Measurements from ENCODE around the gene CSNK1E. TPM values are rescaled to one million over a fixed set of nuclear protein-coding genes. Genes with fewer than 3 reads are reported as not detected.

Gene CSNK1E
- total RNA-seq, 1 experiment from 2014 or later, result 196 TPM

GRCh38 chr22:38295863-38296262 is 21.4 kb downstream of the CSNK1E start:
- Histone ChIP-seq H3K27ac (ENCODE audit: low read depth, low read length, poor library complexity, severe bottlenecking) (no peak overlapping the region), H3K27me3 (replicated peaks; ENCODE audit: insufficient read depth, low read depth, low read length, poor library complexity) (no peaks in the 10 kb centered on the region), H3K9me3 (ENCODE audit: low read depth, low read length, poor library complexity, severe bottlenecking) (no peaks in the 10 kb centered on the region), H3K4me1 (ENCODE audit: insufficient read depth, low read length, poor library complexity, severe bottlenecking) (no peaks in the 10 kb centered on the region), H3K4me3 (ENCODE audit: low read depth, low read length, poor library complexity, severe bottlenecking) (no peak overlapping the region), H3K36me3 (ENCODE audit: insufficient read depth, low read length, poor library complexity, severe bottlenecking) (peaks cover 89% of the 10 kb centered on the region)
- CTCF ChIA-PET, result no interaction called here
- POLR2A ChIA-PET (ENCODE audit: low non-redundant PET), result no interaction called here
- TF ChIP-seq EZH2 (IDR thresholded peaks at IDR 0.05; ENCODE audit: borderline replicate concordance, low read depth, low read length, poor library complexity, severe bottlenecking) (no peak), CTCF (conservative IDR thresholded peaks at IDR 0.05; ENCODE audit: low read depth, low read length) (no peak)
- BruUV-seq (replicated peaks), result no TSS peak
- no peak for DNase-seq (ENCODE audit: low spot score)
- intact Hi-C loops (cut with micrococcal nuclease; ENCODE audit: unreplicated experiment), result loop anchor here (5.0 kb wide), 1 partner anchor 56 kb away; no protein-coding TSS in a partner anchor

- CTCF ChIA-PET, result no interaction called here
- no peaks in the 10 kb centered on the region for H3K9me3 ChIP-seq (ENCODE audit: low read depth, low read length, poor library complexity, severe bottlenecking)
- H3K4me1 ChIP-seq (ENCODE audit: insufficient read depth, low read length, poor library complexity, severe bottlenecking), result no peaks in the 10 kb centered on the region
- POLR2A ChIA-PET (ENCODE audit: low non-redundant PET), result no interaction called here
- intact Hi-C loops (cut with micrococcal nuclease; ENCODE audit: unreplicated experiment), result loop anchor here (5.0 kb wide), 1 partner anchor 57 kb away; no protein-coding TSS in a partner anchor
- no peaks in the 10 kb centered on the region for H3K27me3 ChIP-seq (replicated peaks; ENCODE audit: insufficient read depth, low read depth, low read length, poor library complexity)
- no peak overlapping the region for H3K27ac ChIP-seq (ENCODE audit: low read depth, low read length, poor library complexity, severe bottlenecking)
- no TSS peak for BruUV-seq (replicated peaks)
- H3K36me3 ChIP-seq (ENCODE audit: insufficient read depth, low read length, poor library complexity, severe bottlenecking), result peaks cover 86% of the 10 kb centered on the region
- DNase-seq (ENCODE audit: low spot score), result no peak
- H3K4me3 ChIP-seq (ENCODE audit: low read depth, low read length, poor library complexity, severe bottlenecking), result no peak overlapping the region
- TF ChIP-seq CTCF (conservative IDR thresholded peaks at IDR 0.05; ENCODE audit: low read depth, low read length), result no peak
- no peak for TF ChIP-seq EZH2 (IDR thresholded peaks at IDR 0.05; ENCODE audit: borderline replicate concordance, low read depth, low read length, poor library complexity, severe bottlenecking)
Measured at GRCh38 chr22:38295339-38295738, 21.9 kb downstream of the CSNK1E start.

GRCh38 chr22:38294193-38294592 is 23.0 kb downstream of the CSNK1E start:
- Histone ChIP-seq H3K4me1 (ENCODE audit: insufficient read depth, low read length, poor library complexity, severe bottlenecking) (no peaks in the 10 kb centered on the region), H3K4me3 (ENCODE audit: low read depth, low read length, poor library complexity, severe bottlenecking) (no peak overlapping the region), H3K27ac (ENCODE audit: low read depth, low read length, poor library complexity, severe bottlenecking) (no peak overlapping the region), H3K27me3 (replicated peaks; ENCODE audit: insufficient read depth, low read depth, low read length, poor library complexity) (no peaks in the 10 kb centered on the region), H3K36me3 (ENCODE audit: insufficient read depth, low read length, poor library complexity, severe bottlenecking) (peaks cover 77% of the 10 kb centered on the region), H3K9me3 (ENCODE audit: low read depth, low read length, poor library complexity, severe bottlenecking) (no peaks in the 10 kb centered on the region)
- no peak for TF ChIP-seq CTCF (conservative IDR thresholded peaks at IDR 0.05; ENCODE audit: low read depth, low read length)
- no peak for TF ChIP-seq EZH2 (IDR thresholded peaks at IDR 0.05; ENCODE audit: borderline replicate concordance, low read depth, low read length, poor library complexity, severe bottlenecking)
- intact Hi-C loops (cut with micrococcal nuclease; ENCODE audit: unreplicated experiment), result no loop called here
- CTCF ChIA-PET, result interaction anchor here (0.5 kb wide), 1 partner anchor 15 kb away, joined by 4 read pairs; no protein-coding TSS in a partner anchor
- no TSS peak for BruUV-seq (replicated peaks)
- DNase-seq (ENCODE audit: low spot score), result no peak
- POLR2A ChIA-PET (ENCODE audit: low non-redundant PET), result no interaction called here
